Smooth muscle cell (in vitro differentiated cells): ENCODE data around the gene DHRS1. TPM values are rescaled to one million over a fixed set of nuclear protein-coding genes. Genes with fewer than 3 reads are reported as not detected.
A peak's percentile ranks its signal among the peaks of the same experiment; 100 is the strongest.

ENCODE experiments used
- DNase-seq: peaks from one replicate; lab custom pipeline; 2025; ENCODE audit not compliant: unreplicated experiment; lab: John Stamatoyannopoulos, UW
- H2AFZ ChIP-seq: fragments of 200-600 bp; sonication (generic); 2 replicates; pipeline ENCODE4 v1.6.0; 2016; ENCODE audit warnings: antibody characterized with exemption, low read depth, mild to moderate bottlenecking
- H3F3A ChIP-seq: fragments of 200-600 bp; sonication (generic); 2 replicates; pipeline ENCODE4 v1.6.0; 2017; ENCODE audit warnings: antibody characterized with exemption, low read depth
- H3K27ac ChIP-seq: fragments of 200-600 bp; sonication (generic); 2 replicates; pipeline ENCODE4 v1.5.1; 2016; ENCODE audit warnings: low read depth, mild to moderate bottlenecking
- H3K27me3 ChIP-seq: fragments of 200-600 bp; sonication (generic); 2 replicates; pipeline ENCODE4 v1.6.1; 2016; ENCODE audit warnings: low read depth, mild to moderate bottlenecking
- H3K36me3 ChIP-seq: fragments of 200-600 bp; sonication (generic); 2 replicates; pipeline ENCODE4 v1.5.1; 2016; ENCODE audit warnings: low read depth
- H3K4me1 ChIP-seq: fragments of 200-600 bp; sonication (generic); 2 replicates; pipeline ENCODE4 v1.5.1; 2016; ENCODE audit warnings: low read depth
- H3K4me2 ChIP-seq: fragments of 200-600 bp; sonication (generic); 2 replicates; pipeline ENCODE4 v1.6.0; 2016; ENCODE audit warnings: mild to moderate bottlenecking
- H3K4me3 ChIP-seq: fragments of 200-600 bp; sonication (generic); 2 replicates; pipeline ENCODE4 v1.5.1; 2016; ENCODE audit warnings: mild to moderate bottlenecking
- H3K79me2 ChIP-seq: fragments of 200-600 bp; sonication (generic); 2 replicates; pipeline ENCODE4 v1.6.0; 2016; ENCODE audit warnings: low read depth, mild to moderate bottlenecking
- H3K9ac ChIP-seq: fragments of 200-600 bp; sonication (generic); 2 replicates; pipeline ENCODE4 v1.6.0; 2016; ENCODE audit warnings: low read depth
- H3K9me3 ChIP-seq: fragments of 200-600 bp; sonication (generic); replicated peaks from 2 replicates; pipeline ENCODE4 v1.5.1; 2016; ENCODE audit warnings: low read depth
- H4K20me1 ChIP-seq: fragments of 200-600 bp; sonication (generic); 2 replicates; pipeline ENCODE4 v1.6.0; 2016; ENCODE audit warnings: low read depth
- WGBS: methylation state at CpG from one replicate; pipeline ENCODE4 v1.1.7; 2016; ENCODE audit warnings: low lambda C conversion rate; 5-methylcytosine and 5-hydroxymethylcytosine counted together
- polyA plus RNA-seq: library from polyadenylated mRNA; unstranded; fragments of >200 nt; fragmentation: Nextera tagmentation; extraction: Ambion mirVana; gene quantifications from 2 replicates; pipeline ENCODE4 v1.2.1, GENCODE V29; 2016
- total RNA-seq: library from RNA; depleted of rRNA; stranded (reverse); fragments of >200 nt; gene quantifications from 2 replicates; pipeline ENCODE4 v1.2.3, GENCODE V29; 2014
- TF ChIP-seq, protein P1 (sequence below): fragments of 200-600 bp; sonication (generic); IDR thresholded peaks from 2 replicates; pipeline ENCODE4 v1.5.1; 2017; ENCODE audit warnings: borderline replicate concordance, mild to moderate bottlenecking, antibody characterized with exemption; ENCODE audit not compliant: insufficient read depth, poor library complexity, severe bottlenecking

The DHRS1 gene
- total and polyA plus RNA-seq, 2 experiments from 2014 or later, result 22.5 to 25.2 TPM

DNA sequence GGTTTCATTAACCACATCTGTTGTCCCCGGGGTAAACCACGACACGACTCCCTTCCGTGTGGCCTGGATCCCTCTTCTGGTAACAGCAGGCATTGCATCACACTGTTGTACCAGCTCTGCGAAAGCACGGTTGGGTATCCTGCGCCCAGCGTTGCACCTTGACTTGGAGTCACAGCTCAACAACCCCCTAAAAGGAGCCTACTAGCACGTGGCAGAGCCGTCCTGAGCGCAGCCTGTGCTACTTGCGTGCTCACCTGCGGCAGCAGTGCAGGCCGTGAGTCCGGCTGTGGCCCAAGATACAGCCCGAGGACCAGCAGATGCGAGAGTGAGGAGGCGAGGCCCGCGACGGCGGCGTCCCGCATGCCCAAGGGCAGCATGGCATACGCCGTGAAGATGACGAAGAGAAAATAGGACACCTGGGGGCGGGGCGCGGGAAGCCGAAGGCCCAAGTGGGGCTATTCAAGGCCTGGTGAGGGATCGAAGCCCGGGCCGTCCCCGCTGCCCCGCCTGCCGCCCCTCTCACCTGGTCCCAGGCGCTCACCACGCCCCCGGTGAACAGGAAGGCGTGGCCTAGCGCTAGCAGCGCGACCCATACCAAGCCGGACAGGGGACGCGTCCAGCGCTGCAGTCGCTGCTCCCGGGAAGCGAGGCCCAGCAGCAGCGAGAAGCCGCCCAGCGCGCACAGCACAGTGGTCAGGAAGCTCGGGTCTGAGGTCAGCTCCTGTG, 32.9 kb upstream of the DHRS1 start:
- H4K20me1 ChIP-seq, result no peaks in the 10 kb centered on the region
- H3K9me3 ChIP-seq, result no peaks in the 10 kb centered on the region
- peaks cover 6% of the 10 kb centered on the region for H3K4me1 ChIP-seq
- H3K4me2 ChIP-seq, result peak overlapping the region; percentile 93
- H3K27me3 ChIP-seq, result peaks cover 51% of the 10 kb centered on the region
- peak overlapping the region; percentile 45 for H3K4me3 ChIP-seq
- 4% methylated on average over 51 of the region's 56 CpGs for WGBS
- DNase-seq, result no peak
- H3F3A ChIP-seq, result no peaks in the 10 kb centered on the region
- no peaks in the 10 kb centered on the region for H3K36me3 ChIP-seq
- no peaks in the 10 kb centered on the region for H3K79me2 ChIP-seq
- peak overlapping the region; percentile 83 for H2AFZ ChIP-seq
- no peak overlapping the region for H3K27ac ChIP-seq
- H3K9ac ChIP-seq, result no peak overlapping the region
- TF ChIP-seq, protein P1, sequence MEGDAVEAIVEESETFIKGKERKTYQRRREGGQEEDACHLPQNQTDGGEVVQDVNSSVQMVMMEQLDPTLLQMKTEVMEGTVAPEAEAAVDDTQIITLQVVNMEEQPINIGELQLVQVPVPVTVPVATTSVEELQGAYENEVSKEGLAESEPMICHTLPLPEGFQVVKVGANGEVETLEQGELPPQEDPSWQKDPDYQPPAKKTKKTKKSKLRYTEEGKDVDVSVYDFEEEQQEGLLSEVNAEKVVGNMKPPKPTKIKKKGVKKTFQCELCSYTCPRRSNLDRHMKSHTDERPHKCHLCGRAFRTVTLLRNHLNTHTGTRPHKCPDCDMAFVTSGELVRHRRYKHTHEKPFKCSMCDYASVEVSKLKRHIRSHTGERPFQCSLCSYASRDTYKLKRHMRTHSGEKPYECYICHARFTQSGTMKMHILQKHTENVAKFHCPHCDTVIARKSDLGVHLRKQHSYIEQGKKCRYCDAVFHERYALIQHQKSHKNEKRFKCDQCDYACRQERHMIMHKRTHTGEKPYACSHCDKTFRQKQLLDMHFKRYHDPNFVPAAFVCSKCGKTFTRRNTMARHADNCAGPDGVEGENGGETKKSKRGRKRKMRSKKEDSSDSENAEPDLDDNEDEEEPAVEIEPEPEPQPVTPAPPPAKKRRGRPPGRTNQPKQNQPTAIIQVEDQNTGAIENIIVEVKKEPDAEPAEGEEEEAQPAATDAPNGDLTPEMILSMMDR, result peak; percentile 67

DNA sequence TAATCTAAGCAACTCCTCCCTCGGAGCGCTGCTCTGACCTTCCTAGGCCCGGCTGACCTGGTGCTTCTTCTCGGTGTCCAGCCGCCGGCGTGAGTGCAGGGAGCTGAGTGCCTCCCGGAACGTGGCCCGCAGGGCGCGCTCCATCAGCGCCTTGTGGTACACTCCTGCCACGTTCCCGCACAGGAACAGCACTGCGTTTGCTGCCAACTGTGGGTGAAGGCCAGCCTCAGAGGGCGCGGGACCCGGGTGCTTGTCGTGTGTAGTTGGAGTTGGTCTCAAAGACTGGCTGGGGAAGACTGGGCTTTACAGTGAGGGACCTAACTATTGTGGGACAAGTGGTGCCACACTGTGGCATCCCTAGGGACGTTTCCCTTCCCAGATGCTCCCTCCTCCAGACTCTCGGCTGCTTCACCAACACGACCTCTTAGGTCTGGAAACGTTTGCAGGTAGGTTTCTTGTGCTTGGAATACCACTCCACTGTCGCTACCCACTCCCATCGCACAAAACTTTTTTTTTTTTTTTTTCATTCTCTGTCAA, 32.2 kb upstream of the DHRS1 start:
- Histone ChIP-seq H3K36me3 (no peaks in the 10 kb centered on the region), H3K27me3 (peaks cover 45% of the 10 kb centered on the region), H3K4me3 (no peak overlapping the region), H3K9me3 (no peaks in the 10 kb centered on the region), H3K4me1 (peaks cover 6% of the 10 kb centered on the region), H2AFZ (peak overlapping the region; percentile 83), H3F3A (no peaks in the 10 kb centered on the region), H3K4me2 (peak overlapping the region; percentile 93), H3K27ac (no peak overlapping the region), H3K79me2 (no peaks in the 10 kb centered on the region), H4K20me1 (no peaks in the 10 kb centered on the region), H3K9ac (no peak overlapping the region)
- WGBS, result 65% methylated on average over 26 of the region's 26 CpGs
- DNase-seq, result no peak
- TF ChIP-seq, protein P1, result no peak

DNA sequence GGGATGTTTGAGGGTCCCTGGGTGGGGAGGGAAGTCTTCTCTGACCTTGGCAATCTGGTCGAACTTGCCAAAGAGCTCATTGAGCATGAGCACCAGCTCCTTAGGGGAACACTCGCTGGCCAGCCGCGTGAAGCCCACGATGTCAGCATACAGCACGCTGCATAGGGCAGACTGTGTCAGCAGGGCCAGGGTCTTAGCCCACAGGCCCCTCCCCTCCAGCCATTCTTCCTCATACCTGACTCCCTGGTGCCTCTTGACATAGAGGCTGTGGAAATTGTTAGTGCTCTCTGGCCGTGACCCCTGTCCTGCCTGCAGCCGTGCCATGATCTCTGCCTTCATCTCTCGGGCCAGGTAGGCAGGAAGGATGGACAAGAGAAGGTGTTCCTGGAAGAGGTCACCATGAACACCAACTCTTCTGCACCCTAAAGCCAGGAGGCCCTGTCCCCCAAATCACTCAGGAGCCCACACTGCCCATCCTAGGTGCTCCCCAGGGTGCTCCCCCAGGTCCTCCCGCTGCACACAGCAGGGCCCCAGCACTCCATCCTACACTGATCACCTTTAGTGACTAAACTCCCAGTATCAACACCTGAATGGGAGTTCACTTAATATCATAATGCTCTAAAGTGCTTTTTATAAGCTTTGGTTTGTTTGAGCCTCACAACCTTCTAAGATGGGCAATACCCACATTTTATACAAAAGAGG, 31.5 kb upstream of the DHRS1 start:
- Histone ChIP-seq H3K4me2 (no peak overlapping the region), H3K36me3 (no peaks in the 10 kb centered on the region), H3F3A (no peaks in the 10 kb centered on the region), H2AFZ (no peak overlapping the region), H3K27ac (no peak overlapping the region), H3K79me2 (no peaks in the 10 kb centered on the region), H3K4me1 (peaks cover 6% of the 10 kb centered on the region), H3K27me3 (peaks cover 38% of the 10 kb centered on the region), H3K9ac (no peak overlapping the region), H3K9me3 (no peaks in the 10 kb centered on the region), H3K4me3 (no peak overlapping the region), H4K20me1 (no peaks in the 10 kb centered on the region)
- TF ChIP-seq, protein P1, result no peak
- no peak for DNase-seq
- 89% methylated on average over 10 of the region's 10 CpGs for WGBS
